Thymus (tissue), 11 donors: ENCODE results near the gene MPPED2. TPM values are rescaled to one million over a fixed set of nuclear protein-coding genes. Genes with fewer than 3 reads are reported as not detected.
A peak's percentile ranks its signal among the peaks of the same experiment; 100 is the strongest.

ENCODE experiments used
- DNase-seq, 9 donors: peaks; one replicate each; pipeline ENCODE4 v3.0.0-alpha.2; 2013; ENCODE audit warnings: low spot score in 9 of 9, low read depth in 6 of 9, missing footprints in 1 of 9
- H3K27ac ChIP-seq, 2 donors: one replicate each; pipeline ENCODE4 v1.5.1; 2013; ENCODE audit warnings: control low read depth in 1 of 2, low read depth in 1 of 2, low read length in 1 of 2, mild to moderate bottlenecking in 1 of 2, moderate library complexity in 1 of 2
- H3K27me3 ChIP-seq, 2 donors: one replicate each; pipeline ENCODE4 v1.5.1; 2013; ENCODE audit warnings: low read length in 1 of 2; ENCODE audit not compliant: control insufficient read depth in 2 of 2, insufficient read depth in 1 of 2
- H3K36me3 ChIP-seq, 2 donors: one replicate each; pipeline ENCODE4 v1.5.1; 2013; ENCODE audit warnings: low read length in 1 of 2, mild to moderate bottlenecking in 1 of 2, moderate library complexity in 1 of 2; ENCODE audit not compliant: control insufficient read depth in 2 of 2, insufficient read depth in 2 of 2
- H3K4me1 ChIP-seq, 2 donors: one replicate each; pipeline ENCODE4 v1.5.1; 2013; ENCODE audit warnings: low read length in 2 of 2; ENCODE audit not compliant: control insufficient read depth in 2 of 2, insufficient read depth in 2 of 2
- H3K4me3 ChIP-seq, 2 donors: one replicate each; pipeline ENCODE4 v1.5.1; 2013; ENCODE audit warnings: low read length in 2 of 2, control low read depth in 1 of 2, mild to moderate bottlenecking in 1 of 2
- H3K9me3 ChIP-seq, 2 donors: one replicate each; pipeline ENCODE4 v1.5.1; 2013; ENCODE audit warnings: low read length in 1 of 2, mild to moderate bottlenecking in 1 of 2; ENCODE audit not compliant: control insufficient read depth in 2 of 2, insufficient read depth in 1 of 2
- WGBS: extraction: QIAGEN DNeasy Blood & Tissue Kit; methylation state at CpG from one replicate; pipeline ENCODE4 v1.1.7; 2013; 5-methylcytosine and 5-hydroxymethylcytosine counted together
- polyA plus RNA-seq: library from polyadenylated mRNA; stranded (reverse); fragments of 200-250 nt; gene quantifications from one replicate; pipeline ENCODE4 v1.2.3, GENCODE V29; 2013
- total RNA-seq: library from RNA; stranded (reverse); fragments of 120-200 nt; gene quantifications from one replicate; pipeline ENCODE4 v1.2.4, GENCODE V29; 2013
- donor health status: healthy.

MPPED2 gene
- total and polyA plus RNA-seq, 2 donors: 1.1 to 6.2 TPM

- no peaks in the 10 kb centered on the region for H3K36me3 ChIP-seq
Measured at GRCh38 chr11:30522536-30523243, 63.5 kb downstream of the MPPED2 start.

GRCh38 chr11:30521297-30522071 is 64.7 kb downstream of the MPPED2 start:
- no peak for DNase-seq
- no peaks in the 10 kb centered on the region for H3K4me1 ChIP-seq
- H3K36me3 ChIP-seq: no peaks in the 10 kb centered on the region
- 96% methylated on average over 8 of the region's 8 CpGs for WGBS
- no peak overlapping the region for H3K4me3 ChIP-seq
- H3K27ac ChIP-seq: no peak overlapping the region
- no peaks in the 10 kb centered on the region for H3K27me3 ChIP-seq
- no peaks in the 10 kb centered on the region for H3K9me3 ChIP-seq

More at GRCh38 chr11:30522536-30523243, 63.5 kb downstream of the MPPED2 start:
- H3K4me1 ChIP-seq: no peaks in the 10 kb centered on the region
- no peak for DNase-seq
- H3K27ac ChIP-seq: no peak overlapping the region
- no peaks in the 10 kb centered on the region for H3K9me3 ChIP-seq
- no peak overlapping the region for H3K4me3 ChIP-seq
- WGBS: 96% methylated on average over 9 of the region's 9 CpGs
- no peaks in the 10 kb centered on the region for H3K27me3 ChIP-seq

- no peak overlapping the region for H3K27ac ChIP-seq
- WGBS: 92% methylated on average over 1 of the region's 1 CpG
- peaks cover 3 to 6% of the 10 kb centered on the region in 2 donors for H3K4me1 ChIP-seq
- DNase-seq: no peak
- H3K4me3 ChIP-seq: no peak overlapping the region
- no peaks in the 10 kb centered on the region for H3K36me3 ChIP-seq
- no peaks in the 10 kb centered on the region for H3K27me3 ChIP-seq
- H3K9me3 ChIP-seq: no peaks in the 10 kb centered on the region
Measured at GRCh38 chr11:30513087-30513486, 73.1 kb downstream of the MPPED2 start.

- 54% methylated on average over 4 of the region's 4 CpGs for WGBS
- Histone ChIP-seq H3K9me3 (no peaks in the 10 kb centered on the region), H3K4me1 (peaks cover 3 to 6% of the 10 kb centered on the region in 2 donors), H3K27me3 (no peaks in the 10 kb centered on the region), H3K36me3 (no peaks in the 10 kb centered on the region), H3K4me3 (no peak overlapping the region), H3K27ac (no peak overlapping the region)
- peak in 2 of 9 donors; percentile 8 to 33 for DNase-seq
Measured at GRCh38 chr11:30511408-30511807, 74.7 kb downstream of the MPPED2 start.

GRCh38 chr11:30510750-30511149 is 75.4 kb downstream of the MPPED2 start:
- Histone ChIP-seq H3K4me1 (peaks cover 3 to 6% of the 10 kb centered on the region in 2 donors), H3K36me3 (no peaks in the 10 kb centered on the region), H3K27ac (no peak overlapping the region), H3K4me3 (no peak overlapping the region), H3K27me3 (no peaks in the 10 kb centered on the region), H3K9me3 (no peaks in the 10 kb centered on the region)
- DNase-seq: peak in 1 of 9 donors; percentile 42
- WGBS: 78% methylated on average over 2 of the region's 2 CpGs

GRCh38 chr11:30509364-30509763 is 76.8 kb downstream of the MPPED2 start:
- DNase-seq: no peak
- 96% methylated on average over 2 of the region's 2 CpGs for WGBS
- H3K27ac ChIP-seq: no peak overlapping the region
- H3K27me3 ChIP-seq: no peaks in the 10 kb centered on the region
- no peaks in the 10 kb centered on the region for H3K36me3 ChIP-seq
- no peaks in the 10 kb centered on the region for H3K9me3 ChIP-seq
- peaks cover 3 to 6% of the 10 kb centered on the region in 2 donors for H3K4me1 ChIP-seq
- H3K4me3 ChIP-seq: no peak overlapping the region

- Histone ChIP-seq H3K36me3 (no peaks in the 10 kb centered on the region), H3K9me3 (no peaks in the 10 kb centered on the region), H3K4me1 (peaks cover 3 to 6% of the 10 kb centered on the region in 2 donors), H3K4me3 (no peak overlapping the region), H3K27ac (no peak overlapping the region), H3K27me3 (no peaks in the 10 kb centered on the region)
- 90% methylated on average over 3 of the region's 3 CpGs for WGBS
- DNase-seq: no peak
Measured at GRCh38 chr11:30508594-30508993, 77.6 kb downstream of the MPPED2 start.

- Histone ChIP-seq H3K27ac (no peak overlapping the region), H3K4me1 (no peaks in the 10 kb centered on the region), H3K4me3 (no peak overlapping the region), H3K27me3 (no peaks in the 10 kb centered on the region), H3K36me3 (no peaks in the 10 kb centered on the region), H3K9me3 (no peaks in the 10 kb centered on the region)
- DNase-seq: no peak
- WGBS: 92% methylated on average over 3 of the region's 3 CpGs
Measured at GRCh38 chr11:30505603-30506002, 80.5 kb downstream of the MPPED2 start.

GRCh38 chr11:30504468-30504867 is 81.7 kb downstream of the MPPED2 start:
- Histone ChIP-seq H3K9me3 (no peaks in the 10 kb centered on the region), H3K36me3 (no peaks in the 10 kb centered on the region), H3K4me3 (no peak overlapping the region), H3K4me1 (no peaks in the 10 kb centered on the region), H3K27me3 (no peaks in the 10 kb centered on the region), H3K27ac (no peak overlapping the region)
- WGBS: 88% methylated on average over 2 of the region's 2 CpGs
- DNase-seq: peak in 1 of 9 donors; percentile 8
